SH-SY5Y (cell line): ENCODE results near the gene ZBTB20.

ENCODE experiments used
- GATA2 ChIP-seq: IDR thresholded peaks from 2 replicates; pipeline ENCODE4 v1.6.1; 2011; ENCODE audit warnings: mild to moderate bottlenecking, low read depth, low read length
- GATA3 ChIP-seq: IDR thresholded peaks from 2 replicates; pipeline ENCODE4 v1.6.1; 2011; ENCODE audit warnings: low read depth, mild to moderate bottlenecking, low read length, moderate library complexity

GRCh38 chr3:114455432-114455831, 691.7 kb downstream of the ZBTB20 start:
- TF ChIP-seq GATA3 (no peak), GATA2 (no peak)
